ENCODE data around the gene ZNRF1. TPM values are rescaled to one million over a fixed set of nuclear protein-coding genes. Genes with fewer than 3 reads are reported as not detected.

The ZNRF1 gene
- total and polyA plus RNA-seq, 2 of the 13 experiments (the other 11 are each of a cell fraction or from before 2014, with no cell fraction given), result 43.9 to 58.7 TPM

DNA sequence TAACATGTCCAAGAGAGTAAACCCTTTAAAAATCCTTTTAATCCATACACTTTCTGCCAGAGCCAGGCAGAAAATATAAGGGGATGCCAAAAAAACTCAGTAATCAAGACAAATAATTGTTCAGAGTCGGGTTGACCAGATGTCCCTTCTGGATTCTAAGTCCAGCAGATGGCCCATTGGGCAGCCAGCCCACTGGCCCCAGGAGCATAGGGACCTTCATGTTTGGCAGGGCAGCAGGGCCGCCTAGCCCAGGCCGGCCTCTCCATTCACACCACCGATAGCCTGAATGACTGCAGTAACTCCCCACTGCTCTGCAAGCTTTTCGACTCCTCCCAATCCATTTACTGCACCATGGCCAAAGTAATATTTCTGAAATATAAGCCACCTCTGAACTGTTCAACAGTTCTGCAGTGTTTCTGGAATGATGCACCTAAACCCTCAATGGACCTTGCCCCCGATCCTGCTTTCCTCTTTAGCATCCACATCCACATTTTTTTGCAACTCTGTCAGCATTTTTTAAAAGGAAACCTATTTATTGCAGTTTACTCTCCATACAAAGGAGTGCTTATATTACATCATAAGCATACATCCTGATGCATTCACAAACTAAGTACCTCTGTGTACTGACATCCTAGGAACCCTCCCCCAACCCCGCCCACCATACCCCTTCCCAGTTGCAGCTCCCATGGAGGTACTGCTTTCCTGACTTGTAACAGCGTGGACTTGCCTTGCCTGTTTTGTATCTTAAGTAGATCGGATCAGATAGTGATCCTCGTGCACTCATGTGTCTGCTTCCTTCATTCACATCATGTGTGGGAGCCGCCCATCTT, 71.4 kb downstream of the ZNRF1 start (continued):
- TF ChIP-seq ZHX1 (CRISPR knock-in tag; IDR thresholded peaks at IDR 0.05; ENCODE audit: low read depth) (peak; percentile 79; the same call in 1 of the 2 replicates), ATF6 (CRISPR knock-in tag; conservative IDR thresholded peaks at IDR 0.05) (no peak), IKZF1 (IDR thresholded peaks at IDR 0.05) (no peak), ZC3H4 (CRISPR knock-in tag; IDR thresholded peaks at IDR 0.05; ENCODE audit: borderline replicate concordance) (no peak)
- TF ChIP-seq, protein P1, sequence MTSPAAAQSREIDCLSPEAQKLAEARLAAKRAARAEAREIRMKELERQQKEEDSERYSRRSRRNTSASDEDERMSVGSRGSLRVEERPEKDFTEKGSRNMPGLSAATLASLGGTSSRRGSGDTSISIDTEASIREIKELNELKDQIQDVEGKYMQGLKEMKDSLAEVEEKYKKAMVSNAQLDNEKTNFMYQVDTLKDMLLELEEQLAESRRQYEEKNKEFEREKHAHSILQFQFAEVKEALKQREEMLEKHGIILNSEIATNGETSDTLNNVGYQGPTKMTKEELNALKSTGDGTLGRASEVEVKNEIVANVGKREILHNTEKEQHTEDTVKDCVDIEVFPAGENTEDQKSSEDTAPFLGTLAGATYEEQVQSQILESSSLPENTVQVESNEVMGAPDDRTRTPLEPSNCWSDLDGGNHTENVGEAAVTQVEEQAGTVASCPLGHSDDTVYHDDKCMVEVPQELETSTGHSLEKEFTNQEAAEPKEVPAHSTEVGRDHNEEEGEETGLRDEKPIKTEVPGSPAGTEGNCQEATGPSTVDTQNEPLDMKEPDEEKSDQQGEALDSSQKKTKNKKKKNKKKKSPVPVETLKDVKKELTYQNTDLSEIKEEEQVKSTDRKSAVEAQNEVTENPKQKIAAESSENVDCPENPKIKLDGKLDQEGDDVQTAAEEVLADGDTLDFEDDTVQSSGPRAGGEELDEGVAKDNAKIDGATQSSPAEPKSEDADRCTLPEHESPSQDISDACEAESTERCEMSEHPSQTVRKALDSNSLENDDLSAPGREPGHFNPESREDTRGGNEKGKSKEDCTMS (CRISPR knock-in tag; conservative IDR thresholded peaks at IDR 0.05), result no peak
- TF ChIP-seq, protein P2, sequence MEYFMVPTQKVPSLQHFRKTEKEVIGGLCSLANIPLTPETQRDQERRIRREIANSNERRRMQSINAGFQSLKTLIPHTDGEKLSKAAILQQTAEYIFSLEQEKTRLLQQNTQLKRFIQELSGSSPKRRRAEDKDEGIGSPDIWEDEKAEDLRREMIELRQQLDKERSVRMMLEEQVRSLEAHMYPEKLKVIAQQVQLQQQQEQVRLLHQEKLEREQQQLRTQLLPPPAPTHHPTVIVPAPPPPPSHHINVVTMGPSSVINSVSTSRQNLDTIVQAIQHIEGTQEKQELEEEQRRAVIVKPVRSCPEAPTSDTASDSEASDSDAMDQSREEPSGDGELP (IDR thresholded peaks at IDR 0.05; ENCODE audit: borderline replicate concordance, low read depth), result 0 out of 2 replicates have a peak, but pooled peaks have one; percentile 16
- TF ChIP-seq, protein P3, sequence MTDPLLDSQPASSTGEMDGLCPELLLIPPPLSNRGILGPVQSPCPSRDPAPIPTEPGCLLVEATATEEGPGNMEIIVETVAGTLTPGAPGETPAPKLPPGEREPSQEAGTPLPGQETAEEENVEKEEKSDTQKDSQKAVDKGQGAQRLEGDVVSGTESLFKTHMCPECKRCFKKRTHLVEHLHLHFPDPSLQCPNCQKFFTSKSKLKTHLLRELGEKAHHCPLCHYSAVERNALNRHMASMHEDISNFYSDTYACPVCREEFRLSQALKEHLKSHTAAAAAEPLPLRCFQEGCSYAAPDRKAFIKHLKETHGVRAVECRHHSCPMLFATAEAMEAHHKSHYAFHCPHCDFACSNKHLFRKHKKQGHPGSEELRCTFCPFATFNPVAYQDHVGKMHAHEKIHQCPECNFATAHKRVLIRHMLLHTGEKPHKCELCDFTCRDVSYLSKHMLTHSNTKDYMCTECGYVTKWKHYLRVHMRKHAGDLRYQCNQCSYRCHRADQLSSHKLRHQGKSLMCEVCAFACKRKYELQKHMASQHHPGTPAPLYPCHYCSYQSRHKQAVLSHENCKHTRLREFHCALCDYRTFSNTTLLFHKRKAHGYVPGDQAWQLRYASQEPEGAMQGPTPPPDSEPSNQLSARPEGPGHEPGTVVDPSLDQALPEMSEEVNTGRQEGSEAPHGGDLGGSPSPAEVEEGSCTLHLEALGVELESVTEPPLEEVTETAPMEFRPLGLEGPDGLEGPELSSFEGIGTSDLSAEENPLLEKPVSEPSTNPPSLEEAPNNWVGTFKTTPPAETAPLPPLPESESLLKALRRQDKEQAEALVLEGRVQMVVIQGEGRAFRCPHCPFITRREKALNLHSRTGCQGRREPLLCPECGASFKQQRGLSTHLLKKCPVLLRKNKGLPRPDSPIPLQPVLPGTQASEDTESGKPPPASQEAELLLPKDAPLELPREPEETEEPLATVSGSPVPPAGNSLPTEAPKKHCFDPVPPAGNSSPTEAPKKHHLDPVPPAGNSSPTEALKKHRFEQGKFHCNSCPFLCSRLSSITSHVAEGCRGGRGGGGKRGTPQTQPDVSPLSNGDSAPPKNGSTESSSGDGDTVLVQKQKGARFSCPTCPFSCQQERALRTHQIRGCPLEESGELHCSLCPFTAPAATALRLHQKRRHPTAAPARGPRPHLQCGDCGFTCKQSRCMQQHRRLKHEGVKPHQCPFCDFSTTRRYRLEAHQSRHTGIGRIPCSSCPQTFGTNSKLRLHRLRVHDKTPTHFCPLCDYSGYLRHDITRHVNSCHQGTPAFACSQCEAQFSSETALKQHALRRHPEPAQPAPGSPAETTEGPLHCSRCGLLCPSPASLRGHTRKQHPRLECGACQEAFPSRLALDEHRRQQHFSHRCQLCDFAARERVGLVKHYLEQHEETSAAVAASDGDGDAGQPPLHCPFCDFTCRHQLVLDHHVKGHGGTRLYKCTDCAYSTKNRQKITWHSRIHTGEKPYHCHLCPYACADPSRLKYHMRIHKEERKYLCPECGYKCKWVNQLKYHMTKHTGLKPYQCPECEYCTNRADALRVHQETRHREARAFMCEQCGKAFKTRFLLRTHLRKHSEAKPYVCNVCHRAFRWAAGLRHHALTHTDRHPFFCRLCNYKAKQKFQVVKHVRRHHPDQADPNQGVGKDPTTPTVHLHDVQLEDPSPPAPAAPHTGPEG (CRISPR knock-in tag; IDR thresholded peaks at IDR 0.05), result no peak

Data from HepG2 (cell line).